Right atrium auricular region (tissue), 2 donors: ENCODE data around the gene SHANK1. TPM values are rescaled to one million over a fixed set of nuclear protein-coding genes. Genes with fewer than 3 reads are reported as not detected.

Experiments used
- DNase-seq: peaks from one replicate; pipeline ENCODE4 v3.0.0-alpha.2; 2019; ENCODE audit warnings: low spot score
- H3K27ac ChIP-seq, 2 donors: fragments of 200-600 bp; sonication (generic); 1 replicate in 1 of 2; 2 replicates in 1 of 2; pipeline ENCODE4 v1.5.1; 2016 to 2019
- H3K27me3 ChIP-seq, 2 donors: fragments of 200-600 bp; sonication (generic); one replicate each; pipeline versions ENCODE4 v1.5.1 to v1.6.0; 2017 to 2019
- H3K36me3 ChIP-seq: fragments of 200-600 bp; sonication (generic); one replicate; pipeline ENCODE4 v1.5.1; 2016
- H3K4me1 ChIP-seq, 2 donors: fragments of 200-600 bp; sonication (generic); one replicate each; pipeline versions ENCODE4 v1.5.1 to v1.6.0; 2017 to 2019
- H3K4me3 ChIP-seq, 2 donors: fragments of 200-600 bp; sonication (generic); 1 replicate in 1 of 2; 2 replicates in 1 of 2; pipeline ENCODE4 v1.5.1; 2017 to 2019; ENCODE audit warnings: mild to moderate bottlenecking in 1 of 2, moderate library complexity in 1 of 2
- H3K9me3 ChIP-seq, 2 donors: fragments of 200-600 bp; sonication (generic); one replicate each; pipeline ENCODE4 v1.5.1; 2019
- CTCF ChIP-seq, 2 donors: fragments of 200-600 bp; sonication (generic); IDR thresholded peaks; one replicate each; pipeline ENCODE4 v1.5.1; 2019; ENCODE audit warnings: antibody characterized with exemption in 2 of 2
- total RNA-seq, 2 donors: library from RNA; depleted of rRNA; stranded (reverse); fragments of >200 nt; gene quantifications; one replicate each; pipeline ENCODE4 v1.1.0, GENCODE V29; 2016

SHANK1 gene
- total RNA-seq, 2 donors from 2014 or later = 0.56 to 1.8 TPM

GRCh38 chr19:50729894-50730293, 10.3 kb upstream of the SHANK1 start:
- H3K27me3 ChIP-seq = no peaks in the 10 kb centered on the region
- TF ChIP-seq CTCF (IDR thresholded peaks at IDR 0.05) = no peak
- H3K9me3 ChIP-seq = no peaks in the 10 kb centered on the region
- DNase-seq = no peak
- H3K4me1 ChIP-seq = peaks cover 0 to 15% of the 10 kb centered on the region in 2 donors
- H3K27ac ChIP-seq = no peak overlapping the region
- H3K4me3 ChIP-seq = no peak overlapping the region
- no peaks in the 10 kb centered on the region for H3K36me3 ChIP-seq

GRCh38 chr19:50728084-50728737, 8.6 kb upstream of the SHANK1 start:
- H3K36me3 ChIP-seq = no peaks in the 10 kb centered on the region
- H3K27me3 ChIP-seq = no peaks in the 10 kb centered on the region
- no peaks in the 10 kb centered on the region for H3K9me3 ChIP-seq
- peaks cover 0 to 29% of the 10 kb centered on the region in 2 donors for H3K4me1 ChIP-seq
- H3K27ac ChIP-seq = no peak overlapping the region
- no peak for TF ChIP-seq CTCF (IDR thresholded peaks at IDR 0.05)
- no peak overlapping the region for H3K4me3 ChIP-seq
- peak; percentile 71 for DNase-seq

GRCh38 chr19:50725911-50726230, 6.3 kb upstream of the SHANK1 start:
- peak overlapping the region in 1 of 2 donors; percentile 71 for H3K4me3 ChIP-seq
- no peaks in the 10 kb centered on the region for H3K36me3 ChIP-seq
- DNase-seq = no peak
- peaks cover 0 to 31% of the 10 kb centered on the region in 2 donors for H3K4me1 ChIP-seq
- no peaks in the 10 kb centered on the region for H3K9me3 ChIP-seq
- H3K27ac ChIP-seq = no peak overlapping the region
- H3K27me3 ChIP-seq = no peaks in the 10 kb centered on the region
- no peak for TF ChIP-seq CTCF (IDR thresholded peaks at IDR 0.05)

GRCh38 chr19:50725218-50725910, 5.8 kb upstream of the SHANK1 start:
- DNase-seq = no peak
- H3K27me3 ChIP-seq = no peaks in the 10 kb centered on the region

GRCh38 chr19:50724522-50725217, 5.1 kb upstream of the SHANK1 start:
- Histone ChIP-seq H3K4me1 (peaks cover 0 to 31% of the 10 kb centered on the region in 2 donors), H3K27me3 (no peaks in the 10 kb centered on the region), H3K36me3 (no peaks in the 10 kb centered on the region), H3K27ac (peak overlapping the region; percentile 58 to 73), H3K4me3 (peak overlapping the region; percentile 45 to 71), H3K9me3 (no peaks in the 10 kb centered on the region)
- peak; percentile 96 for DNase-seq
- TF ChIP-seq CTCF (IDR thresholded peaks at IDR 0.05) = peak; percentile 63 to 85

More at GRCh38 chr19:50725218-50725910, 5.8 kb upstream of the SHANK1 start:
- Histone ChIP-seq H3K4me3 (peak overlapping the region; percentile 45 to 71), H3K9me3 (no peaks in the 10 kb centered on the region), H3K4me1 (peaks cover 0 to 31% of the 10 kb centered on the region in 2 donors), H3K36me3 (no peaks in the 10 kb centered on the region), H3K27ac (peak overlapping the region; percentile 58 to 73)
- no peak for TF ChIP-seq CTCF (IDR thresholded peaks at IDR 0.05)
